SU-DHL-6 (cell line): ENCODE results near the gene EFNA4.

Experiments used
- H2AFZ ChIP-seq: fragments of 200-600 bp; sonication (generic); 2 replicates; pipeline ENCODE4 v1.6.1; 2014; ENCODE audit warnings: low read depth, mild to moderate bottlenecking, moderate library complexity, mixed read lengths, antibody characterized with exemption, low read length; ENCODE audit not compliant: severe bottlenecking
- H3F3A ChIP-seq: fragments of 200-600 bp; shearing (Covaris generic); 2 replicates; pipeline ENCODE4 v1.6.0; 2016; ENCODE audit warnings: antibody characterized with exemption, mild to moderate bottlenecking; ENCODE audit not compliant: insufficient read depth
- H3K27ac ChIP-seq: fragments of 200-600 bp; sonication (generic); 2 replicates; pipeline ENCODE4 v1.5.1; 2016; ENCODE audit warnings: low read depth, mild to moderate bottlenecking, low read length, moderate library complexity, mixed read lengths
- H3K27me3 ChIP-seq: fragments of 200-600 bp; sonication (generic), shearing (Covaris generic); 2 replicates; pipeline ENCODE4 v1.6.0; 2014; ENCODE audit warnings: mild to moderate bottlenecking, low read length
- H3K36me3 ChIP-seq: fragments of 200-600 bp; sonication (generic); 2 replicates; pipeline ENCODE4 v1.6.1; 2014; ENCODE audit warnings: mild to moderate bottlenecking, low read length, mixed read lengths
- H3K4me2 ChIP-seq: fragments of 300-600, 200-600 bp; shearing (Covaris generic), sonication (generic); 2 replicates; pipeline ENCODE4 v1.6.0; 2014; ENCODE audit warnings: low read length, low read depth, mild to moderate bottlenecking; ENCODE audit not compliant: poor library complexity, severe bottlenecking
- H3K4me3 ChIP-seq: fragments of 200-600 bp; sonication (generic); 2 replicates; pipeline ENCODE4 v1.5.1; 2014; ENCODE audit warnings: antibody characterized with exemption, low read length, mild to moderate bottlenecking, mixed read lengths; ENCODE audit not compliant: insufficient read depth, poor library complexity, severe bottlenecking
- H3K79me2 ChIP-seq: fragments of 200-600 bp; sonication (generic); 2 replicates; pipeline ENCODE4 v1.6.1; 2014; ENCODE audit warnings: mild to moderate bottlenecking, low read length, moderate library complexity; ENCODE audit not compliant: insufficient read depth
- H3K9ac ChIP-seq: fragments of 200-600 bp; sonication (generic); 2 replicates; pipeline ENCODE4 v1.7.0; 2014; ENCODE audit warnings: mild to moderate bottlenecking, low read length
- H3K9me2 ChIP-seq: fragments of 200-600 bp; sonication (generic); replicated peaks from 2 replicates; pipeline ENCODE4 v1.6.1; 2014; ENCODE audit warnings: low read length; ENCODE audit not compliant: insufficient read depth
- H3K9me3 ChIP-seq: fragments of 200-600 bp; sonication (generic); 2 replicates; pipeline ENCODE4 v1.6.1; 2014; ENCODE audit warnings: low read length, mixed read lengths; ENCODE audit not compliant: insufficient read depth
- H4K20me1 ChIP-seq: fragments of 200-600 bp; sonication (generic); 2 replicates; pipeline ENCODE4 v1.6.1; 2014; ENCODE audit warnings: low read depth, mild to moderate bottlenecking, antibody characterized with exemption, low read length, moderate library complexity, mixed read lengths
- EZH2phosphoT487 ChIP-seq: fragments of 200-600 bp; sonication (generic), shearing (Covaris generic); conservative IDR thresholded peaks from 2 replicates; pipeline ENCODE4 v1.6.1; 2018; ENCODE audit warnings: mild to moderate bottlenecking, antibody characterized with exemption, low read length, moderate library complexity, mixed read lengths
- TF ChIP-seq, protein P1 (sequence below): fragments of 200-600 bp; sonication (generic); IDR thresholded peaks from one replicate; pipeline ENCODE4 v1.5.1; 2017; ENCODE audit warnings: antibody characterized with exemption, mild to moderate bottlenecking, low read length, moderate library complexity; ENCODE audit not compliant: insufficient read depth, poor library complexity, severe bottlenecking

Gene EFNA4

DNA sequence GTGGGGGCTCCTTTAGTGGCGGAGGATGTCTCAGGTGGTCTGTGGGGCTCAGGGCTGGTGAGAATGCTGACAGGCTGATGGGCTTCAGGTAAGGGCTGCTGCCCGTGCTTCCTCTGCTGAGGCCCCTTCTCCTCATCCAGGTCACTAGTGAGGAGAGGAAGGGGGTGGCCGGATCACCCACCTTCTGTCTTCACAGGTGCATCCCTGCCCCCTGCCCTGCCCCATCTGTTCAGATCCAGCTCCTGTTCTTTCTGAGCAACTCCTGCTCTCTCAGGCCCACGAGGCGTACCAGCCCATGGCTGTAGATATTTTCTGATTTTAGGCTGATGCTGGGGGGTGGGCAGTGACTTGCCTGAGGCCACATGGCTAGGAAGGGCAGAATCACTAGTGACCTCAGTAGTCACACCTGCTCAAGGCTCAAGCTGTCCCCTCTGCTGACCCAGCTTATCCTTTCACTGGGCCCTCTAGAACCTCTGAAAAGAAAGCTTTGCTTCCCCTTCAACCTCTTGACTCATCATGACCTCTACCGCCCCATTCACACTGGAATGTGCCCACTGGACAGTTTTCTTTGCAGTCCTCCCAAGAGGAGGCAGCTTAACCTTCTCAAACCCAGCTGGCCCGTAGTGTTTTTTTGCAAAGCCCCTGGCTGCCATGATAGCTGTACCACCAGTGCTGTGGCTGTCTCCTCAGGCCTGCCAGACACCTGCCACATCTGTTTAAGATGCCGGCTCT is 44.8 kb upstream of the EFNA4 start:
- no peaks in the 10 kb centered on the region for H3K36me3 ChIP-seq
- TF ChIP-seq EZH2phosphoT487: no peak
- TF ChIP-seq, protein P1, sequence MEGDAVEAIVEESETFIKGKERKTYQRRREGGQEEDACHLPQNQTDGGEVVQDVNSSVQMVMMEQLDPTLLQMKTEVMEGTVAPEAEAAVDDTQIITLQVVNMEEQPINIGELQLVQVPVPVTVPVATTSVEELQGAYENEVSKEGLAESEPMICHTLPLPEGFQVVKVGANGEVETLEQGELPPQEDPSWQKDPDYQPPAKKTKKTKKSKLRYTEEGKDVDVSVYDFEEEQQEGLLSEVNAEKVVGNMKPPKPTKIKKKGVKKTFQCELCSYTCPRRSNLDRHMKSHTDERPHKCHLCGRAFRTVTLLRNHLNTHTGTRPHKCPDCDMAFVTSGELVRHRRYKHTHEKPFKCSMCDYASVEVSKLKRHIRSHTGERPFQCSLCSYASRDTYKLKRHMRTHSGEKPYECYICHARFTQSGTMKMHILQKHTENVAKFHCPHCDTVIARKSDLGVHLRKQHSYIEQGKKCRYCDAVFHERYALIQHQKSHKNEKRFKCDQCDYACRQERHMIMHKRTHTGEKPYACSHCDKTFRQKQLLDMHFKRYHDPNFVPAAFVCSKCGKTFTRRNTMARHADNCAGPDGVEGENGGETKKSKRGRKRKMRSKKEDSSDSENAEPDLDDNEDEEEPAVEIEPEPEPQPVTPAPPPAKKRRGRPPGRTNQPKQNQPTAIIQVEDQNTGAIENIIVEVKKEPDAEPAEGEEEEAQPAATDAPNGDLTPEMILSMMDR: no peak
- H3K4me3 ChIP-seq: no peak overlapping the region
- no peaks in the 10 kb centered on the region for H3K9me3 ChIP-seq
- H3K27ac ChIP-seq: no peak overlapping the region
- H3K79me2 ChIP-seq: no peaks in the 10 kb centered on the region
- no peaks in the 10 kb centered on the region for H3K27me3 ChIP-seq
- no peaks in the 10 kb centered on the region for H4K20me1 ChIP-seq
- peaks cover 6% of the 10 kb centered on the region; the same call in 1 of the 2 replicates for H3F3A ChIP-seq
- H3K9ac ChIP-seq: no peak overlapping the region
- no peak overlapping the region for H2AFZ ChIP-seq
- H3K9me2 ChIP-seq: no peaks in the 10 kb centered on the region
- H3K4me2 ChIP-seq: no peak overlapping the region

DNA sequence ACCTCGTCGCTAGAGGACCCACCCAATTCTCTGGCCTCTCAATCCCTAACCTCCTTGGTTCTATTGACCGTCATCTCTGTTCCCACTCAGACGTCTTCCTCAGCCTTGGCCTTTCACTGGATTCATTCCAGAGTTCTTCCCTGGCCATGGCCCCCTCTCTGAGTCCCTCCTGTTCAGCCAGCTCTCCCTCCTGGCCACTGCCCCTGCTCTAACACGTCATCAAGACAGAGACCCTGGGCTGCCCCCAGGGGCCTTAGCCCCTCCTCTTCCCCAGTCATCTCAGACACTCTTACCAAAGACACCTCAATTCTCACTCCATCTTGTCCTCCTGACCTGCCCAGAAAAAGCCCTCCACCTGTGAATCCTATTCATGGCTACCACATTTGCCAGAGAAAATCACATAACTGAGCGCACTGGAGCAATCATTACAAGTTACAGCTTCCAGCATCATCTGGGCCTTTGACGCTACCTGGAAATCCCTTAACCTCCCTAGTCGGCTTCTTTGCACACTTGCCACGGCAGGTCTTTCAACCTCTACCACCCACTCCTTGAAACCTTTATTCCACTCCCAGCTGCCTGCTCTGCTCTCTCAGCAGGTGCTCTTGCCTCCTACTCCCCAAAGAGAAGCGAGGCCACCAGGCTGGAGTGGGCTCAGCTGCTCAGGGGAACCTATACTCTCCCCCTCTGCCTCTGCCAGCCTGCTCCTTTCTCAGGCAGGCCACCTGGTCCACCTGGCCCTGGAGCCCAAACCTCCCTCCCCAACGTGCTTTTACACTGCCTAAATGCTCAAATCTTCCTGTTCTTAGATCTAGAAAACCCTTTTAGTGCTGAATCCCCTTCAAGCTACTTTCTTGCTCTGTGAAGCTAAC is 43.9 kb upstream of the EFNA4 start:
- Histone ChIP-seq H3K4me3 (no peak overlapping the region), H3K36me3 (no peaks in the 10 kb centered on the region), H3K27me3 (no peaks in the 10 kb centered on the region), H3F3A (peaks cover 6% of the 10 kb centered on the region; the same call in 1 of the 2 replicates), H3K9ac (no peak overlapping the region), H3K4me2 (no peak overlapping the region), H3K9me2 (no peaks in the 10 kb centered on the region), H3K9me3 (no peaks in the 10 kb centered on the region), H2AFZ (no peak overlapping the region), H3K79me2 (no peaks in the 10 kb centered on the region), H3K27ac (no peak overlapping the region), H4K20me1 (no peaks in the 10 kb centered on the region)
- TF ChIP-seq, protein P1: no peak
- no peak for TF ChIP-seq EZH2phosphoT487

DNA sequence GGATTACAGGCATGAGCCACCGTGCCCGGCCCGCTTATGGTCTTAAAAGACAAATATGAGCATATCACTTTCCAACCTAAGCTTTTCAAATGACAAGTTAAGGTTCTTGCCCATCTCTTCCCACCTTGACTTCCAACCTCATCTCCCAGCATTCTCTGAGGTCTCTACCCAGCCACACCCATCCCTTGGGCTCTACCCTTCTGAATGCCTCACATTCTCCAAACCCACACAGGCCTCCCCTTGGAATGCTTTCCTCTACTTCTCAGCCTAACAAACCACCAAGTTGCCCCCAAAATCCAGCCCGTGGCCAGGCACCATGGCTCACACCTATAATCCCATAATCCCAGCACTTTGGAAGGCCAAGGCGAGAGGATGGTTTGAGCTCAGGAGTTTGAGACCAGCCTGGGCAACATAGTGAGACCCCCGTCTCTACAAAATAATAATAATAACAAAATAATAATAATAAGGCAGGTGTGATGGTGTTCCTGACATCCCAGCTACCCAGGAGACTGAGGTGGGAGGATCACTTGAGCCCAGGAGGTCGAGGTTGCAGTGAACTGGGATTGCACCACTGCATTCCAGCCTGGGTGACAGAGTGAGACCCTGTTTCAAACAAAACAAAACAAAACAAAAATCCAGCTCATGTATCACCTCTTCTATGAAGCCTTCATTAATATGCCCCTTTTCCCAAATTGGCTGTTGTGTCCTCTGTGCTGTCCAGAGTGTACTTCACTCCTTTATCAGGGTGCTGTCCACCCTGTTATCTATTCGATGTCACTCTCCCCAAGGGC is 41.2 kb upstream of the EFNA4 start:
- no peaks in the 10 kb centered on the region for H3K9me3 ChIP-seq
- no peak overlapping the region for H3K27ac ChIP-seq
- no peaks in the 10 kb centered on the region for H3K36me3 ChIP-seq
- H3K9me2 ChIP-seq: no peaks in the 10 kb centered on the region
- H3K79me2 ChIP-seq: no peaks in the 10 kb centered on the region
- no peak overlapping the region for H2AFZ ChIP-seq
- TF ChIP-seq, protein P1: no peak
- no peak for TF ChIP-seq EZH2phosphoT487
- no peak overlapping the region for H3K9ac ChIP-seq
- no peaks in the 10 kb centered on the region for H4K20me1 ChIP-seq
- no peak overlapping the region for H3K4me2 ChIP-seq
- no peaks in the 10 kb centered on the region for H3F3A ChIP-seq
- H3K27me3 ChIP-seq: no peaks in the 10 kb centered on the region
- no peak overlapping the region for H3K4me3 ChIP-seq
